Breast epithelium (tissue), 3 donors: ENCODE data around the gene ZSWIM1.

Experiments used
- POLR2A ChIP-seq: fragments of 450-650 bp; IDR thresholded peaks from one replicate; pipeline ENCODE4 v1.6.1; 2016; ENCODE audit warnings: antibody characterized with exemption, mild to moderate bottlenecking, moderate library complexity
- POLR2AphosphoS5 ChIP-seq, 3 donors: sonication (generic); formaldehyde crosslinking; IDR thresholded peaks; one replicate each; pipeline ENCODE4 v1.6.1; 2017; ENCODE audit warnings: antibody characterized with exemption in 3 of 3
- TF ChIP-seq, protein P1 (sequence below), 3 donors: fragments of 450-650 bp; IDR thresholded peaks; one replicate each; pipeline ENCODE4 v1.5.1; 2016 to 2017; ENCODE audit warnings: antibody characterized with exemption in 3 of 3, mild to moderate bottlenecking in 3 of 3, moderate library complexity in 3 of 3

DNA sequence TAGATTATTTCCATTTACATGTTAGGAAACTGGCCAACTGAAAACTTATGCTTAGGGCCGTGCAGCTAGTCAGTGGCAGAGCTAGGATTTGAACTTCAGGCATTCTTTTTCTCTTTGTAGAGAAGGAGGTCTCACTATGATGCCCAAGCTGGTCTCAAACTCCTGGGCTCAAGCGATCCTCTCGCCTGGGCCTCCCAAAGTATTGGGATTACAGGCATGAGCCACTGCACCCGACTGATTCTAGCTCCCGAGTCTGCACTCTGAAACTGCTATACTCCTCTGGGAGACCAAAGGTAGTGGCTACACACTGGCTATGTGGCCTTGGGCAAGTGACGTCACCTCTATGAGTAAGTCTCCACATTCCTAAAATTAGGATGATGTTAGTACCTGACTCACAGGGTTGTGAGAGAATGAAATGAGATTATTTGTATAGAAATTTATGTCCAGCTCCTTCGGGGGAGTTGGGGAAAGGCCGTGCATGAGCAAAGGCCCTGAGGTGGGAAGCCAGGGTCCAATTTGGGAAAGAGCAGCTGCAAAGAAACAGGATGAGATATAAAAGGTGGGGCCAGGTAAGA, 24.6 kb downstream of the ZSWIM1 start:
- no peak for TF ChIP-seq POLR2A
- TF ChIP-seq, protein P1, sequence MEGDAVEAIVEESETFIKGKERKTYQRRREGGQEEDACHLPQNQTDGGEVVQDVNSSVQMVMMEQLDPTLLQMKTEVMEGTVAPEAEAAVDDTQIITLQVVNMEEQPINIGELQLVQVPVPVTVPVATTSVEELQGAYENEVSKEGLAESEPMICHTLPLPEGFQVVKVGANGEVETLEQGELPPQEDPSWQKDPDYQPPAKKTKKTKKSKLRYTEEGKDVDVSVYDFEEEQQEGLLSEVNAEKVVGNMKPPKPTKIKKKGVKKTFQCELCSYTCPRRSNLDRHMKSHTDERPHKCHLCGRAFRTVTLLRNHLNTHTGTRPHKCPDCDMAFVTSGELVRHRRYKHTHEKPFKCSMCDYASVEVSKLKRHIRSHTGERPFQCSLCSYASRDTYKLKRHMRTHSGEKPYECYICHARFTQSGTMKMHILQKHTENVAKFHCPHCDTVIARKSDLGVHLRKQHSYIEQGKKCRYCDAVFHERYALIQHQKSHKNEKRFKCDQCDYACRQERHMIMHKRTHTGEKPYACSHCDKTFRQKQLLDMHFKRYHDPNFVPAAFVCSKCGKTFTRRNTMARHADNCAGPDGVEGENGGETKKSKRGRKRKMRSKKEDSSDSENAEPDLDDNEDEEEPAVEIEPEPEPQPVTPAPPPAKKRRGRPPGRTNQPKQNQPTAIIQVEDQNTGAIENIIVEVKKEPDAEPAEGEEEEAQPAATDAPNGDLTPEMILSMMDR (IDR thresholded peaks at IDR 0.05): no peak
- no peak for TF ChIP-seq POLR2AphosphoS5 (IDR thresholded peaks at IDR 0.05)
